Measurements from ENCODE around the gene SRC.
"Not testable (repeated sequence)": the region's sequence is repeated elsewhere in the genome, so short reads cannot be mapped to it uniquely, and the experiment has no call there.

Gene SRC

GRCh38 chr20:37337208-37337991, 8.5 kb upstream of the SRC start:
- DNase-seq: no peak

- DNase-seq: not testable (repeated sequence)
Measured at GRCh38 chr20:37338380-37338779, 7.6 kb upstream of the SRC start.

GRCh38 chr20:37339208-37339607, 6.7 kb upstream of the SRC start:
- DNase-seq: no peak

- DNase-seq: not testable (repeated sequence)
Measured at GRCh38 chr20:37339764-37340109, 6.2 kb upstream of the SRC start.

- no peak for DNase-seq
Measured at GRCh38 chr20:37340998-37341397, 4.9 kb upstream of the SRC start.

GRCh38 chr20:37341632-37342031, 4.3 kb upstream of the SRC start:
- no peak for DNase-seq

- no peak for DNase-seq
Measured at GRCh38 chr20:37342231-37343177, 3.4 kb upstream of the SRC start.

GRCh38 chr20:37343212-37343993, 2.5 kb upstream of the SRC start:
- no peak for DNase-seq

GRCh38 chr20:37343994-37344355, 2.0 kb upstream of the SRC start:
- no peak for DNase-seq

- DNase-seq: no peak
Measured at GRCh38 chr20:37344506-37345338, 1.2 kb upstream of the SRC start.

GRCh38 chr20:37346236-37346534, 245 bp downstream of the SRC start:
- no peak for DNase-seq

- DNase-seq: no peak
Measured at GRCh38 chr20:37346535-37347346, 801 bp downstream of the SRC start.

- no peak for DNase-seq
Measured at GRCh38 chr20:37347347-37347823, 1.4 kb downstream of the SRC start.

- no peak for DNase-seq
Measured at GRCh38 chr20:37347891-37348791, 2.2 kb downstream of the SRC start.

GRCh38 chr20:37348792-37349516, 3.0 kb downstream of the SRC start:
- DNase-seq: no peak

GRCh38 chr20:37349517-37350491, 3.9 kb downstream of the SRC start:
- no peak for DNase-seq

GRCh38 chr20:37350649-37351574, 5.0 kb downstream of the SRC start:
- no peak for DNase-seq
